SK-N-SH (cell line): ENCODE results near the gene SLC25A48. TPM values are rescaled to one million over a fixed set of nuclear protein-coding genes. Genes with fewer than 3 reads are reported as not detected.

ENCODE experiments used
- CTCF ChIA-PET: fragments of 300-600, 350-600 bp; formaldehyde crosslinking; extraction: SDS; loops from one replicate; lab custom pipeline; 2021; lab: Yijun Ruan, JAX
- POLR2A ChIA-PET: fragments of 350-600 bp; sonication (Branson Sonifier 250); formaldehyde crosslinking; extraction: SDS; loops from one replicate; lab custom pipeline; 2020; ENCODE audit warnings: antibody characterized with exemption, inconsistent platforms; lab: Yijun Ruan, JAX
- DNase-seq: peaks from one replicate; pipeline ENCODE4 v3.0.0; 2012
- H2AFZ ChIP-seq: fragments of 200-600 bp; sonication (generic); 2 replicates; pipeline ENCODE4 v1.8.1; 2016; ENCODE audit warnings: antibody characterized with exemption, mild to moderate bottlenecking, low read depth
- H3F3A ChIP-seq: fragments of 200-600 bp; sonication (generic); replicated peaks from 2 replicates; pipeline ENCODE3; 2016; ENCODE audit warnings: antibody characterized with exemption, mild to moderate bottlenecking; ENCODE audit not compliant: insufficient read depth
- H3K27ac ChIP-seq, 2 experiments: fragments of 200-500 bp in 1 of 2; fragments of 200-600 bp in 1 of 2; sonication (Bioruptor generic) in 1 of 2; sonication (generic), shearing (Covaris generic) in 1 of 2; 2 replicates each; pipeline versions ENCODE4 v1.5.1 to v1.6.1; 2014 to 2016; ENCODE audit warnings: low read depth in 2 of 2, inconsistent platforms in 1 of 2, low read length in 1 of 2, mild to moderate bottlenecking in 1 of 2, mixed read lengths in 1 of 2
- H3K27me3 ChIP-seq: fragments of 200-600 bp; sonication (generic), shearing (Covaris generic); 2 replicates; pipeline ENCODE4 v1.6.1; 2016; ENCODE audit warnings: mixed run types; ENCODE audit not compliant: insufficient read depth
- H3K36me3 ChIP-seq, 2 experiments: fragments of 200-500 bp in 1 of 2; fragments of 200-600 bp in 1 of 2; sonication (Bioruptor generic) in 1 of 2; sonication (generic) in 1 of 2; replicated peaks in 1 of 2; 2 replicates each; pipeline versions ENCODE3 to v1.5.1; 2014 to 2016; ENCODE audit warnings: low read length in 1 of 2, mild to moderate bottlenecking in 1 of 2; ENCODE audit not compliant: insufficient read depth in 2 of 2, control insufficient read depth in 1 of 2
- H3K4me1 ChIP-seq, 2 experiments: fragments of 200-500 bp in 1 of 2; fragments of 200-600 bp in 1 of 2; sonication (Bioruptor generic) in 1 of 2; sonication (generic), shearing (Covaris generic) in 1 of 2; 2 replicates each; pipeline versions ENCODE4 v1.5.1 to v1.6.1; 2014 to 2016; ENCODE audit warnings: low read depth in 1 of 2, low read length in 1 of 2, mixed run types in 1 of 2; ENCODE audit not compliant: insufficient read depth in 2 of 2, control insufficient read depth in 1 of 2
- H3K4me2 ChIP-seq: fragments of 200-600 bp; sonication (generic), shearing (Covaris generic); 2 replicates; pipeline ENCODE4 v1.6.1; 2017; ENCODE audit warnings: mixed run types
- H3K4me3 ChIP-seq, 2 experiments: fragments of 200-500 bp in 1 of 2; fragments of 200-600 bp in 1 of 2; sonication (Bioruptor generic) in 1 of 2; sonication (generic), shearing (Covaris generic) in 1 of 2; 2 replicates each; pipeline versions ENCODE4 v1.5.1 to v1.8.1; 2014 to 2016; ENCODE audit warnings: low read depth in 2 of 2, inconsistent platforms in 1 of 2, low read length in 1 of 2, mild to moderate bottlenecking in 1 of 2, mixed read lengths in 1 of 2, moderate library complexity in 1 of 2
- H3K79me2 ChIP-seq: fragments of 200-600 bp; sonication (generic); 2 replicates; pipeline ENCODE4 v1.8.1; 2017; ENCODE audit warnings: mild to moderate bottlenecking; ENCODE audit not compliant: insufficient read depth
- H3K9ac ChIP-seq: fragments of 200-600 bp; sonication (generic); 2 replicates; pipeline ENCODE4 v1.6.1; 2017; ENCODE audit warnings: mixed run types
- H3K9me2 ChIP-seq: fragments of 200-600 bp; sonication (generic); 2 replicates; pipeline ENCODE4 v1.6.1; 2017; ENCODE audit warnings: mixed run types
- H3K9me3 ChIP-seq: fragments of 200-600 bp; sonication (generic); 2 replicates; pipeline ENCODE4 v1.6.1; 2017; ENCODE audit warnings: mixed run types, mild to moderate bottlenecking, moderate library complexity
- H4K20me1 ChIP-seq: fragments of 200-600 bp; sonication (generic); 2 replicates; pipeline ENCODE4 v1.6.1; 2017; ENCODE audit warnings: mild to moderate bottlenecking, mixed run types; ENCODE audit not compliant: insufficient read depth
- CHD2 ChIP-seq: fragments of 150-350 bp; IDR thresholded peaks from 2 replicates; pipeline ENCODE4 v1.6.1; 2018; ENCODE audit warnings: low read length; ENCODE audit not compliant: partially characterized antibody
- CTCF ChIP-seq: fragments of 200-600 bp; sonication (generic); IDR thresholded peaks from 2 replicates; pipeline ENCODE4 v1.6.1; 2017; ENCODE audit warnings: antibody characterized with exemption, mild to moderate bottlenecking, moderate library complexity
- EP300 ChIP-seq, 2 experiments: IDR thresholded peaks; 2 replicates each; pipeline versions ENCODE4 v1.4.0 to v1.6.1; 2012; ENCODE audit warnings: borderline replicate concordance in 1 of 2, low read depth in 1 of 2, low read length in 1 of 2
- EZH2phosphoT487 ChIP-seq: fragments of 200-600 bp; sonication (generic); IDR thresholded peaks from 2 replicates; pipeline ENCODE4 v1.6.1; 2017; ENCODE audit warnings: low read depth, mixed run types, mild to moderate bottlenecking, antibody characterized with exemption, moderate library complexity, borderline replicate concordance
- FOXJ3 ChIP-seq: sonication (generic); formaldehyde crosslinking; IDR thresholded peaks from 2 replicates; pipeline ENCODE4 v1.5.1; 2020; ENCODE audit warnings: mild to moderate bottlenecking, missing genetic modification reagents
- GABPA ChIP-seq: IDR thresholded peaks from 2 replicates; pipeline ENCODE4 v1.4.0; 2012; ENCODE audit warnings: low read depth, mild to moderate bottlenecking
- IRF3 ChIP-seq: fragments of 150-350 bp; IDR thresholded peaks from 2 replicates; pipeline ENCODE4 v1.6.1; 2016; ENCODE audit warnings: mild to moderate bottlenecking, low read depth, low read length
- JUND ChIP-seq: IDR thresholded peaks from 2 replicates; pipeline ENCODE4 v1.4.0; 2012
- MEF2A ChIP-seq: IDR thresholded peaks from 2 replicates; pipeline ENCODE4 v1.4.0; 2012; ENCODE audit warnings: low read depth, borderline replicate concordance
- NFIC ChIP-seq: IDR thresholded peaks from 2 replicates; pipeline ENCODE4 v1.4.0; 2012; ENCODE audit warnings: borderline replicate concordance
- NRF1 ChIP-seq: IDR thresholded peaks from 2 replicates; pipeline ENCODE4 v1.6.1; 2012; ENCODE audit warnings: low read depth, mild to moderate bottlenecking, low read length
- POLR2AphosphoS5 ChIP-seq: IDR thresholded peaks from 2 replicates; pipeline ENCODE4 v1.6.1; 2012; ENCODE audit warnings: low read depth, low read length
- RAD21 ChIP-seq: IDR thresholded peaks from 2 replicates; pipeline ENCODE4 v1.6.1; 2012; ENCODE audit warnings: mild to moderate bottlenecking, low read length
- RCOR1 ChIP-seq: fragments of 150-350 bp; IDR thresholded peaks from 2 replicates; pipeline ENCODE4 v1.6.1; 2017; ENCODE audit warnings: antibody characterized with exemption, low read length
- REST ChIP-seq: IDR thresholded peaks from 2 replicates; pipeline ENCODE4 v1.6.1; 2012; ENCODE audit warnings: mild to moderate bottlenecking, low read depth, low read length, moderate library complexity
- RFX5 ChIP-seq: IDR thresholded peaks from 2 replicates; pipeline ENCODE4 v1.6.1; 2012; ENCODE audit warnings: mild to moderate bottlenecking, improper control_type of control experiment, low read length
- SMC3 ChIP-seq: IDR thresholded peaks from 2 replicates; pipeline ENCODE4 v1.6.1; 2012; ENCODE audit warnings: low read depth, low read length, improper control_type of control experiment
- TEAD4 ChIP-seq: IDR thresholded peaks from 2 replicates; pipeline ENCODE4 v1.4.0; 2012; ENCODE audit warnings: mild to moderate bottlenecking, borderline replicate concordance; ENCODE audit not compliant: insufficient read depth
- YY1 ChIP-seq: IDR thresholded peaks from 2 replicates; pipeline ENCODE4 v1.4.0; 2012; ENCODE audit warnings: low read depth, mild to moderate bottlenecking
- ZBTB33 ChIP-seq: IDR thresholded peaks from 2 replicates; pipeline ENCODE4 v1.4.0; 2012; ENCODE audit warnings: low read depth, borderline replicate concordance
- WGBS: methylation state at CpG from one replicate; pipeline ENCODE4 v1.1.6; 2017; ENCODE audit warnings: low lambda C conversion rate; 5-methylcytosine and 5-hydroxymethylcytosine counted together
- polyA plus RNA-seq, 3 experiments: library from polyadenylated mRNA; depleted of rRNA; stranded (reverse); fragments of >200 nt; gene quantifications; 2 replicates each; pipeline ENCODE4 v1.2.3, GENCODE V29; 2012

The SLC25A48 gene
- polyA plus RNA-seq, 1 of the 3 experiments (the other 2 are of a cell fraction) = 0.23 TPM

GRCh38 chr5:135821802-135822201, 12.7 kb upstream of the SLC25A48 start:
- TF ChIP-seq GABPA = no peak
- no peak for TF ChIP-seq CTCF
- TF ChIP-seq POLR2AphosphoS5 = no peak
- TF ChIP-seq RFX5 = no peak
- no peak for TF ChIP-seq REST
- no peak for TF ChIP-seq SMC3
- no peak for TF ChIP-seq IRF3
- POLR2A ChIA-PET = no interaction called here
- no peaks in the 10 kb centered on the region for H3K9me3 ChIP-seq
- no peak for DNase-seq
- H2AFZ ChIP-seq = no peak overlapping the region
- H3K4me3 ChIP-seq = no peak overlapping the region
- H3K27ac ChIP-seq = no peak overlapping the region
- H3K27me3 ChIP-seq = no peaks in the 10 kb centered on the region
- H3K79me2 ChIP-seq = no peaks in the 10 kb centered on the region
- no peaks in the 10 kb centered on the region for H4K20me1 ChIP-seq
- H3K4me2 ChIP-seq = no peak overlapping the region
- H3F3A ChIP-seq = no peaks in the 10 kb centered on the region
- H3K36me3 ChIP-seq = no peaks in the 10 kb centered on the region
- H3K9ac ChIP-seq = no peak overlapping the region
- H3K4me1 ChIP-seq = no peaks in the 10 kb centered on the region
- 55% methylated on average over 7 of the region's 7 CpGs for WGBS
- no peaks in the 10 kb centered on the region for H3K9me2 ChIP-seq
- CTCF ChIA-PET = interaction anchor here (0.8 to 5.7 kb wide), 6 partner anchors 9 to 357 kb away, joined by 3 to 41 read pairs (median 6); no protein-coding TSS in a partner anchor

GRCh38 chr5:135822286-135822685, 12.2 kb upstream of the SLC25A48 start:
- Histone ChIP-seq H3K27ac (no peak overlapping the region), H2AFZ (no peak overlapping the region), H3K9ac (no peak overlapping the region), H3K36me3 (no peaks in the 10 kb centered on the region), H3K27me3 (no peaks in the 10 kb centered on the region), H3K9me2 (no peaks in the 10 kb centered on the region), H3K79me2 (no peaks in the 10 kb centered on the region), H4K20me1 (no peaks in the 10 kb centered on the region), H3F3A (no peaks in the 10 kb centered on the region), H3K4me2 (no peak overlapping the region), H3K9me3 (no peaks in the 10 kb centered on the region), H3K4me3 (no peak overlapping the region), H3K4me1 (no peaks in the 10 kb centered on the region)
- POLR2A ChIA-PET = no interaction called here
- no peak for DNase-seq
- CTCF ChIA-PET = interaction anchor here (0.8 to 5.7 kb wide), 6 partner anchors 8 to 357 kb away, joined by 3 to 41 read pairs (median 6); no protein-coding TSS in a partner anchor
- WGBS = 32% methylated on average over 2 of the region's 2 CpGs
- TF ChIP-seq TEAD4 = no peak
- TF ChIP-seq RFX5 = no peak
- TF ChIP-seq FOXJ3 (CRISPR knock-in tag) = no peak
- TF ChIP-seq SMC3 = no peak
- TF ChIP-seq RAD21 = no peak
- no peak for TF ChIP-seq YY1
- no peak for TF ChIP-seq NRF1
- no peak for TF ChIP-seq RCOR1
- no peak for TF ChIP-seq NFIC
- TF ChIP-seq MEF2A = no peak
- no peak for TF ChIP-seq EZH2phosphoT487
- TF ChIP-seq JUND = no peak
- no peak for TF ChIP-seq EP300 (IDR thresholded peaks at IDR 0.05; ENCODE audit: borderline replicate concordance in 1 of 2, low read depth in 1 of 2, low read length in 1 of 2)
- no peak for TF ChIP-seq CHD2
- no peak for TF ChIP-seq ZBTB33
